Measurements from ENCODE around the gene RHBDD3. TPM values are rescaled to one million over a fixed set of nuclear protein-coding genes. Genes with fewer than 3 reads are reported as not detected.

Gene RHBDD3
- total RNA-seq, 1 donor from 2014 or later: 64.9 TPM

GRCh38 chr22:29301716-29302401, 34.1 kb upstream of the RHBDD3 start:
- Mint-ChIP-seq H3K27me3 (ENCODE audit: low read depth) (peaks cover 5% of the 10 kb centered on the region), H3K9me3 (no peaks in the 10 kb centered on the region), H3K27ac (ENCODE audit: unreplicated experiment) (no peak overlapping the region), H3K4me3 (peak overlapping the region; percentile 54), H3K4me1 (peaks cover 4% of the 10 kb centered on the region), H3K36me3 (ENCODE audit: low read depth) (peaks cover 28% of the 10 kb centered on the region)
- no peak for DNase-seq (ENCODE audit: low read depth, low spot score)
- TF ChIP-seq, protein P1, sequence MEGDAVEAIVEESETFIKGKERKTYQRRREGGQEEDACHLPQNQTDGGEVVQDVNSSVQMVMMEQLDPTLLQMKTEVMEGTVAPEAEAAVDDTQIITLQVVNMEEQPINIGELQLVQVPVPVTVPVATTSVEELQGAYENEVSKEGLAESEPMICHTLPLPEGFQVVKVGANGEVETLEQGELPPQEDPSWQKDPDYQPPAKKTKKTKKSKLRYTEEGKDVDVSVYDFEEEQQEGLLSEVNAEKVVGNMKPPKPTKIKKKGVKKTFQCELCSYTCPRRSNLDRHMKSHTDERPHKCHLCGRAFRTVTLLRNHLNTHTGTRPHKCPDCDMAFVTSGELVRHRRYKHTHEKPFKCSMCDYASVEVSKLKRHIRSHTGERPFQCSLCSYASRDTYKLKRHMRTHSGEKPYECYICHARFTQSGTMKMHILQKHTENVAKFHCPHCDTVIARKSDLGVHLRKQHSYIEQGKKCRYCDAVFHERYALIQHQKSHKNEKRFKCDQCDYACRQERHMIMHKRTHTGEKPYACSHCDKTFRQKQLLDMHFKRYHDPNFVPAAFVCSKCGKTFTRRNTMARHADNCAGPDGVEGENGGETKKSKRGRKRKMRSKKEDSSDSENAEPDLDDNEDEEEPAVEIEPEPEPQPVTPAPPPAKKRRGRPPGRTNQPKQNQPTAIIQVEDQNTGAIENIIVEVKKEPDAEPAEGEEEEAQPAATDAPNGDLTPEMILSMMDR (conservative IDR thresholded peaks at IDR 0.05): no peak

GRCh38 chr22:29300807-29301601, 33.2 kb upstream of the RHBDD3 start:
- Mint-ChIP-seq H3K9me3 (no peaks in the 10 kb centered on the region), H3K4me3 (peak overlapping the region; percentile 54), H3K36me3 (ENCODE audit: low read depth) (peaks cover 31% of the 10 kb centered on the region), H3K27me3 (ENCODE audit: low read depth) (peaks cover 5% of the 10 kb centered on the region), H3K4me1 (peaks cover 3% of the 10 kb centered on the region), H3K27ac (ENCODE audit: unreplicated experiment) (peak overlapping the region; percentile 79)
- DNase-seq (ENCODE audit: low read depth, low spot score): no peak
- TF ChIP-seq, protein P1 (conservative IDR thresholded peaks at IDR 0.05): no peak

DNA sequence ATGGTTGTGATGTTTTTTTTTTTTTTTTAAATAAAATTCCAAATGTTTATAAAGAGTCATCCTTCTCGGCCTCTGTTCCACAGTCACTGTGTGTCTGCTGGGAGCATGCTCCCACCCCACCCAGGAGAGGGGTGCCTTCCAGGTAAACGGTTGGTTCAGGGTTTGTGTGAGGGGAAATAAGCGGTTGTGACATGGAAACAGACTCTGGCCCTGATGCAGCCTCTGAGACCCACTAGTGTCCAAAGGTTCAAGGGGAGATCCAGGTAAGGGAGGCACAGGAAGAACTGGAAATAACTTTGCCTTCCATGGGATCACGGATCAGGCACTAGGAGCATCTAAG, 32.7 kb upstream of the RHBDD3 start:
- Mint-ChIP-seq H3K36me3 (ENCODE audit: low read depth) (peaks cover 36% of the 10 kb centered on the region), H3K27me3 (ENCODE audit: low read depth) (peaks cover 5% of the 10 kb centered on the region), H3K4me1 (no peaks in the 10 kb centered on the region), H3K4me3 (no peak overlapping the region), H3K9me3 (no peaks in the 10 kb centered on the region), H3K27ac (ENCODE audit: unreplicated experiment) (no peak overlapping the region)
- TF ChIP-seq, protein P1 (conservative IDR thresholded peaks at IDR 0.05): no peak
- DNase-seq (ENCODE audit: low read depth, low spot score): no peak

DNA sequence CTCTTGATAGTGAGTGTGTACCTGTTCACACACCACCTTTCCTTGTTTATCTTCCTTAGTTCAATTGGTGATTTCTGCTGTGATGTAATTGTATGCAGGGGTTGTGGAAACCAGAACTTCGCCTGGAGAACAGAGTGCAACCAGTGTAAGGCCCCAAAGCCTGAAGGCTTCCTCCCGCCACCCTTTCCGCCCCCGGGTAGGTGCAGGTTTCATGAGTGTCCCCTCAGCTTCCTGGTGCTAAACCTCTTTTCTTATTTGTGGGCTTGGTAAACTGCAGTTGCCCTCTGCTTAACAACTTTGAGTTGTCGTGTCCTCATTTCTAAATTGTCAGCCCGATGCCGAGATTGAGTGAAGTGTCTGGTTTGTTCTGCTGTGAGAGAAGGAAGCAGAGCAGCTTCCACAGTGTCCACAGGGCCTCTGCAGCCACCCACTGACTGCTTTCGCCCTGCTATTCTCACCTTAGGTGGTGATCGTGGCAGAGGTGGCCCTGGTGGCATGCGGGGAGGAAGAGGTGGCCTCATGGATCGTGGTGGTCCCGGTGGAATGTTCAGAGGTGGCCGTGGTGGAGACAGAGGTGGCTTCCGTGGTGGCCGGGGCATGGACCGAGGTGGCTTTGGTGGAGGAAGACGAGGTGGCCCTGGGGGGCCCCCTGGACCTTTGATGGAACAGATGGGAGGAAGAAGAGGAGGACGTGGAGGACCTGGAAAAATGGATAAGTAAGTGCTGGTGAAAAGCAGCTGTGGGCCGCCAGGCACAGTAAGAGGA, 31.5 kb upstream of the RHBDD3 start:
- no peak for DNase-seq (ENCODE audit: low read depth, low spot score)
- no peak overlapping the region for H3K27ac Mint-ChIP-seq (ENCODE audit: unreplicated experiment)
- peak overlapping the region; percentile 69 for H3K4me3 Mint-ChIP-seq
- H3K27me3 Mint-ChIP-seq (ENCODE audit: low read depth): peaks cover 5% of the 10 kb centered on the region
- peaks cover 36% of the 10 kb centered on the region for H3K36me3 Mint-ChIP-seq (ENCODE audit: low read depth)
- no peaks in the 10 kb centered on the region for H3K9me3 Mint-ChIP-seq
- TF ChIP-seq, protein P1 (conservative IDR thresholded peaks at IDR 0.05): no peak
- H3K4me1 Mint-ChIP-seq: no peaks in the 10 kb centered on the region

DNA sequence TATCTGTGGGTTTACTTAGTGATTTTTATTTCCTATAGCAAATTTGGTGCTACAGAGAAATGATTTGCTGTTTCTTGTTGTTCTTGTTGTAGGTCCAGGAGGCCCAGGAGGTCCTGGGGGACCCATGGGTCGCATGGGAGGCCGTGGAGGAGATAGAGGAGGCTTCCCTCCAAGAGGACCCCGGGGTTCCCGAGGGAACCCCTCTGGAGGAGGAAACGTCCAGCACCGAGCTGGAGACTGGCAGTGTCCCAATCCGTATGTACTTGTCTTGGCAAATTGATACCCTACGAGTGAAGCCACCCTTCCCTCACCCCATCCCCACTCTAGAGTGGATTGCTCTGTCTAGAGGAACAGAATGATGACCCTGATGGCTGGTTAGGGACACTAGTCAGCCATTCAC, 30.9 kb upstream of the RHBDD3 start:
- no peak overlapping the region for H3K27ac Mint-ChIP-seq (ENCODE audit: unreplicated experiment)
- H3K27me3 Mint-ChIP-seq (ENCODE audit: low read depth): peaks cover 5% of the 10 kb centered on the region
- DNase-seq (ENCODE audit: low read depth, low spot score): no peak
- peaks cover 36% of the 10 kb centered on the region for H3K36me3 Mint-ChIP-seq (ENCODE audit: low read depth)
- TF ChIP-seq, protein P1 (conservative IDR thresholded peaks at IDR 0.05): no peak
- H3K4me1 Mint-ChIP-seq: no peaks in the 10 kb centered on the region
- no peak overlapping the region for H3K4me3 Mint-ChIP-seq
- H3K9me3 Mint-ChIP-seq: no peaks in the 10 kb centered on the region

Data from neural crest cell (in vitro differentiated cells).